Measurements from ENCODE around the gene ACTN1.
"Not testable (repeated sequence)": the region's sequence is repeated elsewhere in the genome, so short reads cannot be mapped to it uniquely, and the experiment has no call there.

The ACTN1 gene
- total RNA-seq, result 5.8 to 39.0 (median 20.7) reads per million in 4 experiments

GRCh38 chr14:68979021-68979721 is at the start of gene ACTN1:
TSS of gene ACTN1 (minus strand) at chr14:68979302. CDS start at chr14:68979056, 246 bp downstream.
- peak; percentile 69 for DNase-seq

DNA sequence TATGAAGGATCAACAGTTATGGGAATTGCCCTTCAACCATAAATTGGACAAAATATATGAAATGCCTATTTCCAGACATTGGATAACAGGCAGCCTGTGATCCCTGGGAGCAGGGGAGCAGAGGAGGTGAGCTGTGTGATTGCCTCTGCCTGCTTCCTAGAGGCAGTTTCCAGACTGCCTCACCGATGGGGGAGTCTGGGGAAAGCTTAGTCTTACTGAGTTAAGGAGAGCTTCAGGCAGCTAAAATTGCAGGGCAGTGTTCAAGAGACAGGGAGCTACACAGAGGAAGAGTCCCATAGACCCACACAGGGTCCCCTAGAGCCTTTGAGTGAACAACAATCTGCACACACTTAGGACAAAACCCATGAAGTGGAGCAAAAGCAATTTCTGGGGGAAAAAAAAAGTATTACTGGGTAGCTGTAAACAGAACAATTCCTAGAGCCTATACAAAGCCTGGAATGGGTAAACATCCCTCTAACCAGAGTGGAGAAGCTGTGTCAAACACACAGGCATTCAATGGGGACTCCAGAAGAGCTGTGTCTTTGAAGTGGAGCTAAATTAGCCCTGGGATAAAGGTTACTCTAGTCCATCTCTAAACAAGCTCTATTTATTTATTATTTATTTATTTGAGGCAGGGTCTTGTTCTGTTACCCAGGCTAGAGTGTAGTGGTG is 48.3 kb upstream of the ACTN1 start:
- DNase-seq, result no peak

DNA sequence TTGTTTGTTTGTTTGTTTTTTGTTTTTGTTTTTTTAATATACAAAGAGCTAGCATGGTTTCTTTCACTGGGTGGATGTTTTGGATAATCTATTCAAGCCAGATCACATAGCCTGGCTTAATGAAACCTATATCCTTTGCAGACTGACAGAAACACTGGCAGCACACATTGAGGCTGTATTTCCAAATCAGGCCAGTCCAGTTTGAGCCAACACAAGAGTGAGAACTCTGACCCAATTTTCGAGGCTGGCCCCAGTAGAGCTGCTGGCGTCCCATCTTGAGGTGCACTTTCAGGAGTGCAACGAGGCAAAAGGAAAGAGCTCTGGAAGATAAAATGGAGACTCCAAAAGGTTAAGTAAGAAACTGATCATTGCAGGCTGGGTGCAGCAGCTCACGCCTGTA is 43.9 kb upstream of the ACTN1 start:
- no peak for DNase-seq

DNA sequence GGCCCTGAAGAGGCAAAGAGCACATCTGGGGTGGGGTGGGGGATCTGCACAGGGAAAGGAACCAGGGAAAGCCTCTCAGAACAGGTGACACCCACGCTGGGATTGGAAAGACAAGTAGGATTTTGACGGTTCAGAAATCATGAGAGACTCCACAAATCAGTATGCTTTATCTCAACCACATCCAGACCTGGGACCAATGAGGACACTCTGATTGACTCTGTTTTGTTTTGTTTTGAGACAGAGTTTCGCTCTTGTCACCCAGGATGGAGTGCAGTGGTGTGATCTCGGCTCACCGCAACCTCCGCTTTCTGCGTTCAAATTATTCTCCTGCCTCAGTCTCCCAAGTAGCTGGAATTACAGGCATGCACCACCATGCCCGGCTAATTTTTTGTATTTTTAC is 43.0 kb upstream of the ACTN1 start:
- not testable (repeated sequence) for DNase-seq

DNA sequence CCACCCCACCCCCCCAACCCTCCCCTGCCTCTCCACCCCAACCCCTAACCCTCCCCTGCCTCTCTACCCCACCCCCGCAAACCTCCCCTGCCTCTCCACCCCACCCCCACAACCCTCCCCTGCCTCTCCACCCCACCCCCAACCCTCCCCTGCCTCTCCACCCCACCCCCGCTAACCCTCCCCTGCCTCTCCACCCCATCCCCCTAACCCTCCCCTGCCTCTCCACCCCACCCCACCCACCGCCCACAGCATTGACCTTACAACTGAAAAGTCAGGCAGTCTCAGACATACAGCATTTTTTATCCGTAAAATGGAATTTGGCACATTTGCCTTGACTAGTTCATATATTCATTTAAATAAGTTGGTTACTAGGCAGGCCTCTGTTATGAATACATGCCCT is 38.6 kb upstream of the ACTN1 start:
- DNase-seq, result no peak

DNA sequence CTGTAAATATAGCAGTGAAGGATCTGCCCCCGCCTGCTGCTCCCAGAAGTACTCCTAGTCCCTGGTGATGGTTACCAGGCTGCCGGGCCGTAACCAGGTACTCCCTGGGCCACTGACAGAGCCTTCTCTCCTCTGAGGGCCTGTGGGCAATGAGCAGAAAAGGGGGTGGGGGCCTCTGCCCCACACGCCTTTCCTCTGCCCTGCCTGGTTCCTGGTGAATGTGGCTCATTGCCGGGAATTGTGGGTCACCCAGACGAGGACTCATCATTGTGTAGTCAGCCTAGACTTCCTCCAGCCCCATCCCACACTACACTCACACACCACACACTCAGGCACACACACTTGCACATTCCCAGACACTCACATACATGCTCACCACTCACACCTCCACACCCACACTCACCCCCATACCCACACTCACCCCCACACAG is 35.7 kb upstream of the ACTN1 start:
- DNase-seq, result no peak

- no peak for DNase-seq
These were observed 35.1 kb upstream of the ACTN1 start for GRCh38 chr14:69013943-69014782.

GRCh38 chr14:69012256-69012953 is 33.3 kb upstream of the ACTN1 start:
- DNase-seq, result no peak

- no peak for DNase-seq
These were observed 31.5 kb upstream of the ACTN1 start for GRCh38 chr14:69010648-69011047.

DNA sequence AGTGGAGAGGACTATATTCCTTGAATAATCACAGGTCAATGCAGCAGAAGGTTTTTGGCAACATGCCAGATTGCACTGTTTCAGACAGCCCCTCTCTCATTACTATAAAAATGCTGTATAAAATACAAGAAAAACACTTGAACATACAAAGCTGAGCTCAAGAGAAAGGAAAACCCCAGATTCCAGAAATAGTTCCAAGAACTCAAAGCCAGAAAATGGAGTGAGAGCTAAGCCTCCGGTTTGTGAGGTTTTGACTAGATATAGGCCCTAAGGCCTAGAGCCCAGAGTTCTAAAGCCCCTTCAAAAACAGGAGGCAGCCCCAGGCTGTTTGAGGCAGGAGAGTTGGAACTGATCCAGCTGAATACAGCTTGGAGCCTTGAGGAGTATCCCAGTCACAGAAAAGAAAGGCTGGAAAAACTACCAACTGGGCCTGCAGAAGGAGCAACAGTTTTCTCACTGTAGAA is 29.4 kb upstream of the ACTN1 start:
- no peak for DNase-seq

- DNase-seq, result no peak
These were observed 27.2 kb upstream of the ACTN1 start for GRCh38 chr14:69006346-69006745.

DNA sequence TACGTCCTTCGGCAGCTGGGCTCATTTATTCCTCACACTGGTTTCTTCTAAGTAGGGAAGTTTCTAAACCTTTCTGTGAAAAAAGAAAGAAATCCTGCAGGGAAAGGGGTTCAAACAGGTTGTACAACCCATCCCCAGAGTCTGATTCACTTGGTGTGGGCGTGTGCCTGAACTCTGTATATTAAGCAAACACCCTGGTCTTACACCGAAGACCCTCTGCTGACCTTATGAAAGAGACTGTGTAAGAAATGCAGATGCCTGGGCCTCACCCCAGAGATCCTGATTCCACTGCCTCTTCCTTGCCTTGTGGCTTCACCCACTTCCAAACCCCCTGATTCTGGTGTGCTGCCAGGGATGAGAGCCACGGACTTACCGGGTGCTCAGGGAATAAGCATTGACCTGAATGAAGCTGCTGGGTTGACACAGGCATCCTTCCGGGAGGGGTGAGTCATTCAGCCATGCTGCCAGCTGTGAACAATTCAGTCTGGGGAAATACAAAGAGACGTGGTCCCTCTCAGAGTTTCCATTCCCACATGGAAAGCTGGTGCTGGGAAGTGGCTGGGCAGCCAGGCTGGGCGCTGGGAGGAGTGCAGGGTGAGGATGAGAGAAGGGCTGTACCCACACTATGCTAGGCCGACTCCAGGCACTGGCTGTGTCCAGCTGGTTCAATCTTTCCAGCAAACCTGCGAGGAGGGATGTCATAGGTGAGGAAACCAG is 26.5 kb upstream of the ACTN1 start:
- no peak for DNase-seq

DNA sequence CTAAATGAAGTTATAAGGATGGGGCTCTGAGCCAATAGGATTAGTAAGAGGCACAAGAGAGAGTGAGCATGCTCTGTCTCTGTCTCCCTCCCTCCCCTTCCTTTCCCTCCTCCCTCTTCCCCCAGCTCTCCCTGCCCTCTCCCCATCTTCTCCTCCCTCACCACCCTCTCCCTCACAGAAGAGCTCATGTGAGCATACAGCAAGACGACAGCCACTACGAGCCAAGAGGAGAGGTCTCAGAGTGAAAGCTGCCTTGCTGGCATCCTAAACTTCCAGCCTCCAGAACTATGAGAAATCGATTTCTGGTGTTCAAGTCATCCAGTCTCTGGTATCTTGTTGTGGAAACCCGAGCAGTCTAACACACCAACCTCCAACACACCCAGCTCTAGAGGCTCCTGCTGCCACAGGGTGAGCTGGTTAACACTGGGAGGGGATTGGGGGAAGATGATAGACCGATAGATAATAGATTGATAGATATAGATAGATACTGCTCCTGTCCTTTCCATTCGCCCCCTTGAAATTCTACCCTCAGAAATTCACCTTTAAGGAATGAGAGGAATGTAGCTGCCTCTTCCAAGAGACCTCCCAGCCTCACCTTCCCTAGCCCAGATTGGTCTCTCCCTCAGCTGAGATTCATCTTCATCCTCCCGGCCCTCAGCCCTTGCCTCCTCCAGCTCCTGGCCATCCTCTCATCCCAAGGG is 25.8 kb upstream of the ACTN1 start:
- DNase-seq, result no peak

- DNase-seq, result no peak
These were observed 24.5 kb upstream of the ACTN1 start for GRCh38 chr14:69003626-69004025.

DNA sequence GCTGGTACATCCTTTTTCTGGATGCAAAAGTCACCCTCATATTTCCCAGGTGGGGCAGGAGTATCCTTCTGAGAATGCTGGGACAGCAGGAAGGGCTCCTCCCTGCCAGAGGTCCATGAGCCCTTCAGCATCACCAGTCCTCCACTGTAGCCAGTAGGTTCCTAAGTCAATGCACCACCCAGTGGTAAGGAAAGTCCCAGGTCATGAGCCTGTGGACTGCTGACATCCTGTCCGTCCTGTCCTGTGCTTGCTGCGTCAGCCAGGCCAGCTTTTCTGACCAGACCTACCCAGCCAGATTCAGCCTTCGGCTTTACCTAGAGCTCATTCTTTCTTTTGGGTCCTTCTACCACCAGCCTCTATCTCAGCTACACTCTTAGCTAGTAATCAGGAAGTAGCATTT is 23.0 kb upstream of the ACTN1 start:
- no peak for DNase-seq

DNA sequence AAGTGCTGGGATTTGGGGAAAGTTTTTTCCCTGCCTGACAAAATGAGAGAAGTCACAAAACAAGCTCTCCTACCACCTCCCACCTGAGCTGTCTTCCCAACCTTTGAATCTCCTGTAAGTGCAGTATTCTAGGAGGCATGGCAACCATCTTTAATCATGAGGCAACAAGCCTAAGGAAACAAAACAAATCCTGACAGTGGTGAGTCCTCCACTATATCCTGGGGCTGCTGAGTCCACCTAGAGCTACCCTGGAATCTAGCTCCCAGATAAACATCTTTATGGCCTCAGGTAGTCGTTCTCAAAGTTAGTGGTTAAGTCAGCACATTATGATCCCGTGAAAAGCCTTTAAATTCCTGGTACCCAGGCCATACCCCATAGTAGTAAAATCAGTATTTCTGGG is 22.3 kb upstream of the ACTN1 start:
- DNase-seq, result no peak

DNA sequence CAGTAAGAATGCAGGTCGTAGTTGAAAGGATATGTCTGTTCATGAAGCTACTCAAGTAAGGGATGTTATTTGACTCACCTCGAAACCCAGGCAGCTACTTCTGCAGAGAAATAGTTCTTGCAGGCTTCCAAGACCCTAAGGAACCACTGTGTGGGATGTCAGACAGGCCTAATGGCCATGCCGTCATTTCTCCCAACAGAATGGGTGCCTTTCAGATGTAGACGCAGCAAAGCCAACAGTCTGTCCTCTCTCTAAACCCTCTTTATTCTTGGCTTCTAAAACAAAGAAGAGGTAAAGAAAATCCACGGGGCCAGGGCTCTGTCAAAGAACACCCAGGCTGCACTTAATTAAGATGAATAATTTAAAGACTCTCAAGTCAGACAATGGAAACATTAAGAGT is 19.0 kb upstream of the ACTN1 start:
- no peak for DNase-seq

GRCh38 chr14:68995731-68996130 is 16.6 kb upstream of the ACTN1 start:
- no peak for DNase-seq

DNA sequence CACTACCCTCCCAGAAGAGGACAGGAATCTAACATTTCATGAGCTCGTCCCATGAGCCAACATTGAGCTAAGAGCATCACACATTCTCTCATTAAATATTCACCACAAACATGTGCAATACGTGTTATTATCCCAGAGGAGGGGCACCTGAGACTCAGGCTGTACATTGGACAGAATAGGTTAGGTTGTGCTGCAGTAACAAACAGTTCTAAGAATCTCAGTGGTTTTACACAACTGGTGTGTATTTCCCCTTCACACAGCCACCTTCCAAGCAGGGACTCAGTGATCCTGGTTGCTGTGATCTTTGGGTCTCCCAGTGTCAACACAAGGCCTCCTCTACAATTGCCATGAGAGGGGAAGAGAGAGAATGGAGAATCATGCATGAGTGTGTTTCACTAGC is 15.0 kb upstream of the ACTN1 start:
- no peak for DNase-seq

DNA sequence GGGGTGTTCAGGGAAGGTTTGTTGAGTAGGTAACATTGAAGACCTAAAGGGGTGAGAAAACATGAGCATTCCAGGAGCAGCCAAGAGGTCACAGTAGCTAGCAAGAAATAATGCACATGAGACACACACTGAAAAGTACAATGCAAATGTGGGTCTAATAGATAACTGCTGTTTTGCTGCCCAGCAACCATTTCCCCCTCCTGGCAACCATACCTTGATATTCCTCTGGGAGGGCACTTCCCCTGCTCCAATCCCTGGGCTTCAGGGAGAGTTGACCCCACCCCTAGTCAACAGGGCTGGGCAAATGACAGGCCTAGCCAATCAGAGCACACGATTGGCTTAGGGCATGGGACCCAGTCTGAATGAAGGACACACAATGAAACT is 8.5 kb upstream of the ACTN1 start:
- DNase-seq, result no peak

DNA sequence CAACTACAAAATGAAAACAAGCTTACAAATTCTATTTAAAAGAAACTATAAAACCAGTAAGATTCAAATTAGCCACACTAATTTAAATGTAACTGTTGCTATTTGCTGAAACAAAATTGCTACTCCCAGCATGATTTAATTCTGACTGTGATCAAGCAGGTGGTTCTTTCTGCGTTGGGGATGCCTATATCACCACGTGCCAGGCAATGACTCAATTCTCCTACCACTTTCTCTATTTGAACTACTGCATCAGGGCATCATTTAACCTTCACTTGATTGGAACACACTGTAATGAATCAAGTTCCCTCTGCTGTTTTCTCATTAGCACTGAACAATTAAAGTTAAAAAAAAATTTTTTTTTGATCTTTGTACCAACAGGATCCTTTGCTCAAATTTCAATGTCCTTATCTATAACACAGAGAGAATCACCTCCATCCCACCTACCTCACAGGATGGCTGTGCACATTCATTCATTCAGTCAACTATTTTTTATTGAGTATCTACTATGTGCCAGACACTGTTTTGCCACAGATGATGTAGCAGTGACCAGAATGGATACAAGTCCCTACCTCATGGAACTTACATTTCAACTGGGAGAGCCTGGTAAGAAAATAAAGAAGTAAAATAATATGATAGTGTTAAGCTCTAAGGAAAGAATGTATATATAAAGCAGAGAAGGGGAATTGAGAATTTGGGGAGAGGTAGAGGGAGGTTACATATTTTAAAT is 8.0 kb upstream of the ACTN1 start:
- no peak for DNase-seq
